Activated CD4-positive, CD25-positive, alpha-beta regulatory T cell (primary cell): ENCODE data around the gene NEK4.
"Not testable (repeated sequence)": the region's sequence is repeated elsewhere in the genome, so short reads cannot be mapped to it uniquely, and the experiment has no call there.

ENCODE experiments used
- DNase-seq, 4 experiments: peaks; one replicate each; lab custom pipeline; 2025; lab: John Stamatoyannopoulos, UW

The NEK4 gene

DNA sequence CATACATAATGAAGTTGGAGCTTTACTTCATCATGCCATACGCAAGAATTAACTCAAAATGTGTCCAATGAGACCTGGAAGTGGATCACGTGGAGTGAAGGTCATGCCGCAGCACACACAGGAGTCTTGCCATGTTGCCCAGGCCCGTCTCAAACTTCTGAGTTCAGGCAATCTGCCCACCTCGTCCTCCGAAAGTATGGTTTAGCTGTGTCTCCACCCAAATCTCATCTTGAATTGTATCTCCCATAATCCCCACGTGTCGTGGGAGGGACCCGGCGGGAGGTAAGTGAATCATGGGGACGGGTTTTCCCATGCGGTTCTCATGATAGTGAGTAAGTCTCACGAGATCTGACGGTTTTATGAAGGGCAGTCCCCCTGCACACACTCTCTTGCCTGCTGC lies 39.1 kb downstream of the NEK4 start:
- DNase-seq = no peak

DNA sequence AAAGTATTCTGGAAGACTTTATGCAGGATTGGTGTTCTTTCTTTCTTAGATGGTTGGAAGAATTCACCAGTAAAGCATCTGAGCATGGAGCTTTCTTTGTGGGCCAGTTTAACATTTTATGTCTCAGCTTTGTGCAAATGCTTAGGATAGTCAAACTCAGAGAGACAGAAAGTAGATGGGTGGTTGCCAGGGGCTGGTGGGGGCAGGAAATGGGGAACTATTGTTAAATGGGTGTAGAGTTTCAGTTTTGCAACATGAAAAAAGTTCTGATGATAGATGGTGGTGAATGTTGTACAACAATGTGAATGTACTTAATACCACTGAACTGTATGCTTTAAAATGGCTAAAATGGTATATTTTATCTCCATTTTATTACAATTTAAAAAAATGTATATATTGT lies 40.1 kb downstream of the NEK4 start:
- no peak for DNase-seq

DNA sequence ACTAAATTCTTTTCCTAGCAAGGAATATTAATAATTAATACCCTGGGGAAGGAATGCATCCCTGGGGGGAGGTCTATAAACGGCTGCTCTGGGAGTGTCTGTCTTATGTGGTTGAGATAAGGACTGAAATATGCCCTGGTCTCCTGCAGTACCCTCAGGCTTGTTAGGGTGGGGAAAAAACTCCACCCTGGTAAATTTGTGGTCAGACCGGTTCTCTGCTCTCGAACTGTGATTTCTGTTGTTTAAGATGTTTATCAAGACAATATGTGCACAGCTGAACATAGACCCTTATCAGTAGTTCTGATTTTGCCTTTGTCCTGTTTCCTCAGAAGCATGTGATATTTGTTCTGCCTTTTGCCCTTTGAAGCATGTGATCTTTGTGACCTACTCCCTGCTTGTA lies 42.0 kb downstream of the NEK4 start:
- not testable (repeated sequence) for DNase-seq

DNA sequence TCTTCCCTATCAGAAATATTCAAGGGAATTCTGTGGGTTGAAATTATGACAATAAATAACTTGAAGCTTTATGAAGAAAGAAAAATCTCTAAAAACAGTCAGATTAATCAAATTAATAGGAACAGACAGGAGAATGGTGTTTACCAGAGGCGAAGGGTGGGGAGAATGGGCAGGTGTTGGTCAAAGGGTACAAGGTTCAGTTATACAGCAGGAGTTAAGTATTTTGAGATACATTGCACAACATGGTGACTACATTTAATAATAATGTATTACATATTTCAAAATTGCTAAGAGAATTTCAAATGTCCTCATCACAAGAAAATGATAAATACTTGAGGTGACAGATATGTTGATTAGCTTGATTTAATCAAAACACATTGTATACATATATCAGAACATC lies 46.2 kb downstream of the NEK4 start:
- DNase-seq = no peak

DNA sequence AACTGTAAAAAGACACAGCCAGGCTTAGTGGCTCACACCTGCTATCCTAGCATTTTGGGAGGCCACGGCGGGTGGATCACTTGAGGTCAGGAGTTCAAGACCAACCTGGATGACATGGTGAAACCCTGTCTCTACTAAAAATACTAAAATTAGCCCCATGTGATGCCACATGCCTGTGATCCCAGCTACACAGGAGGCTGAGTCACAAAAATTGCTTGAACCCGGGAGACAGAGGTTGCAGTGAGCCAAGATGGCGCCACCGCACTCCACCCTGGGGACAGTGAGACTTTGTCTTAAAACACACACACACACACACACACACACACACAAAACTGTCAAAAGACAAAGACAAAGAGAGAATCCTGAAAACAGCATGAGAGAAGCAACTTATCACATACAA lies 46.8 kb downstream of the NEK4 start:
- DNase-seq = no peak

DNA sequence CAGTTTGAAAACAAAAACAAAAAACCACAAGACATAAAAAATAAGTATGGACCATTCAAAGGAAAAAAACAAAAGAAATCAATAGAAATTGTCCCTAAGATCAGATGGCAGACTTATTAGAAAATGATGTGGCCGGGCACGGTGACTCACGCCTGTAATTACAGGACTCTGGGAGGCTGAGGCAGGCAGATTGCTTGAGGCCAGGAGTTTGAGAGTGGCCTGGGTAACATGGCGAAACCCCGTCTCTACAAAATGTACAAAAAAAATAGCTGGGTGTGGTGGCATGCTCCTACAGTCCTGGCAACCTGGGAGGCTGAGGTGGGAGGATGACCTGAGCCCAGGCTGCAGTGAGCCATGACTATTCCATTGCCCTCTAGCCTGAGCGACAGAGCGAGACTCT lies 48.2 kb downstream of the NEK4 start:
- DNase-seq = no peak

DNA sequence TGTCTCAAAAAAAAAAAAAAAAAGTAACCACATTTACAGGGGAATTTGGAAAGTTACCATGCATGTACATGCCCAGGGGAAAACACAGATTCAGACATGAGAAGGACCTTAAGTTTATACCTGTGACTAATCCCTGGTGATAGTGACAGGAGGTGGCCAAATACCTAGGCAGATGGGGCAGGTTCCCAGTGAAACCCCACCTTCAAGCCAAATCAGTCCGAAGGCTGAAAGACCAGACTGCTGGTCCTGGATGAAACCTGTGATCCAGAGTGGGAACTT lies 49.1 kb downstream of the NEK4 start:
- no peak for DNase-seq

DNA sequence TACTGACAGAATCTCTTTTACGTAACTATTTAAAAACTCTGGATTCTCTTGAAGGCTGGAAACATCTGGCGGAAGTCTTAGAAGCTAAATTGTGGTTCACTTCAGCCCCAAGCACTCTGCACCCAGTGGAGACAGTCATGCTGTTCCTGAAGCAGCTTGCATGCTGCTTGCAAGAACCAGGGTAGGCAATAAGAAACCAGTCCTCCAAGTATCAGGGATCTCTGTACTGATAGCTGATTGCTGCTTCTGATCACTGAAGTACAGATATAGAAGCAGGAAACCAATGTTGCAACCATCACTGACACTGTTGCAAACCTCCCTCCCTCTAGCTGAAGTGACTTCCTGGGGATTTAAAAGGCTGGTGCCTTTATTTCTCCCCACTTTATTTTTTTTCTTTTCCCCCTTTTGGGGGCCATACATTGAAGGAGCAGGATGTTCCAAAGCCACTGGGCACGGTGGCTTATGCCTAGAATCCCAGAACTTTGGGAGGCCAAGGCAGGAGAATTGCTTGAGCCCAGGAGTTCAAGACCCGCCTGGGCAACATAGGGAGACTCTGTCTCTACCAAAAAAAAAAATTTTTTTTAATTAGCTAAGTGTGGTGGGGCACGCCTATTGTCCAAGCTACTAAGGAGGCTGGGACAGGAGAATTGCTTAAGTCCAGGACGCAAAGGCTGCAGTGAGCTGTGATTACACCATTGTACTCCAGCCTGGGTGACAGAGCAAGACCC lies 49.6 kb downstream of the NEK4 start:
- DNase-seq = no peak

DNA sequence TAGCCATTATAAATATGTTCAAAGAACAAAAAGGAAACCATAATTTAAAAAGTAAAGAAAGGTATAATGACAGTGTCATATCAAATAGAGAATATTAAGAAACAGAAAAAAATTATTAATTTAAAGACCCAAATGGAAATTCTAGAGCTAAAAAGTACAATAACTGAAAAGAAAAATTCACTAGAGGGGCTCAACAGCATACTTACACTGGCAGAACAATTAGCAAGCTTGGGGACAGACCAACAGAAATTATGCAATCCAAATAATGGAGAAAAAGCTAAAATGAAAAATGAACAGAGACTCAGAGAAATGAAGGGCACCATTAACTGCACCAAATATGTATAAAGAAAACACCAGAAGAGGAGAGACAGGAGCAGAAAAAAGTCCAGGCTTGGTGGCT lies 51.1 kb downstream of the NEK4 start:
- no peak for DNase-seq

DNA sequence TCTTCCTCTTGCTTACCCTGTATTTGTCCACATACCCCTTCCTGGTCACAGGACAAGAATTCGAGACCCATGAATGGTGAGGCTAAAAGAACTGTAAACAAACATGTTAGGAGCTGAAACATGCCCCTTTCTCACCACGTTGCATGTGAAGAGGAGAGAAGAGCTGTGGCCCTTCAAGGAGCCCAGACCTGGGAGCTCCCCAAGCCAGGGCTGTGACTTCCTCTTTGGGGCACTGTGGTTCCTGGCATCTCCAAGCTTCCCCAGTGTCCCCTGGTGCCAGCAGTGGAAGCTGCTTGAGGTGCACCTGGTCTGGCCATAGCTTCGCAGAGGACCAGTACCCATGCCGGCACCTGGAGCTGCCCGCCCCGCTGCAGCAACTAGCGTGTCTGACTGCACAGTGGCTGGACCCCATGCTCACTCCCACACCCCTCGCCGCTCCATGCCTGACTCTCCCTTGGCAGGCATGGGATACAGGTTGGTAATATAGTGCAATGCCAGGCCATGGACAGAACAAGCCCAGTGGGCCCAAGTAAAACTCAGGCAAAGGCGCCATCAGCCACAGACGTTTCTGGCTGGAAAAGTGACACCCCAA lies 54.9 kb downstream of the NEK4 start:
- no peak for DNase-seq

DNA sequence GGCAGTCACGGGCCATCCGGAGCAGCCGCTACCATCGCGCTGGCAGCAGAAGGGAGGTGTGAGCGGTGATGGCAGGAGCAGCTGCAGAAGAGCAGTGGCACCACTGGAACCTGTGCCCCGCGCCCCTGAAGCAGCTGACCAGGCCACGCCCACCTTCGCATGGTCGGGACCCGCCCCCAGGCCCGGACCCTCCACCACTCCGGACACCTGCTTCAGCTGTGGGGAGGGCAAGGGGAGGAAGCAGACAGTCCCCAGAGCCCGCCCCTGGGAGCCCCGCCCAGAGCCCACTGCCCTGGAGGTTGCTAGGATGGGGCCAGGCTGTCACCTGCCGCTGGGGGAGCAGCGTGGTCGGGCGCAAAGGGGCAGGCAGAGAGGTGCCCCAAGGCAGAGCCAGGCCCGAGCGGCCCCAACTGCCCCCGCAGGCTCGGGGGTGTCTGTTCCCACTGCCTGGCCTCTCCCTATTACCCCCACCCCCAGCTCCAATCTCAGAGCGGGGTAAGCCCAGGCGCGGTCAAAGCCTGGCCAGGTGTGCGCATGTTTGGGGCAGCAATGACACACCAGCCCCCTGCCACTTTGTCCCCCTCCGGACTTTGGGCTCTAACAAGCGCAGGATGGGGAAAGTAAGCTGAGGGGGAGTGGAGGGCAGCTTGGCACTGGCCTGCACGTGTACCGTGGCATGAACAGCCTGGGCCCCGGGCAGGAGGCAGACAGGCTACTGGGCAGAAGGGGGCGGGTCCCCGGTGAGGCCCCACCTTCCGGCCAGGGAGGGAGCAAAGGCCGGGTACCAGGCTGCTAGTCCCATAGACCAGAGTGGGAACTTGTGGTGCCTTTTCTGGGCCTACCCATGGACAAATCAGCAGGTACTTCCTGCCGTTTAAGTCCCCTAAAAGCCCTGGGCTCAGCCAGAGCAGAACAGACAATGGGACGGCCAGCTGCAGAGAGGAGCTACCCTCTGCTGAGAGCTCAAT lies 56.1 kb downstream of the NEK4 start:
- no peak for DNase-seq

DNA sequence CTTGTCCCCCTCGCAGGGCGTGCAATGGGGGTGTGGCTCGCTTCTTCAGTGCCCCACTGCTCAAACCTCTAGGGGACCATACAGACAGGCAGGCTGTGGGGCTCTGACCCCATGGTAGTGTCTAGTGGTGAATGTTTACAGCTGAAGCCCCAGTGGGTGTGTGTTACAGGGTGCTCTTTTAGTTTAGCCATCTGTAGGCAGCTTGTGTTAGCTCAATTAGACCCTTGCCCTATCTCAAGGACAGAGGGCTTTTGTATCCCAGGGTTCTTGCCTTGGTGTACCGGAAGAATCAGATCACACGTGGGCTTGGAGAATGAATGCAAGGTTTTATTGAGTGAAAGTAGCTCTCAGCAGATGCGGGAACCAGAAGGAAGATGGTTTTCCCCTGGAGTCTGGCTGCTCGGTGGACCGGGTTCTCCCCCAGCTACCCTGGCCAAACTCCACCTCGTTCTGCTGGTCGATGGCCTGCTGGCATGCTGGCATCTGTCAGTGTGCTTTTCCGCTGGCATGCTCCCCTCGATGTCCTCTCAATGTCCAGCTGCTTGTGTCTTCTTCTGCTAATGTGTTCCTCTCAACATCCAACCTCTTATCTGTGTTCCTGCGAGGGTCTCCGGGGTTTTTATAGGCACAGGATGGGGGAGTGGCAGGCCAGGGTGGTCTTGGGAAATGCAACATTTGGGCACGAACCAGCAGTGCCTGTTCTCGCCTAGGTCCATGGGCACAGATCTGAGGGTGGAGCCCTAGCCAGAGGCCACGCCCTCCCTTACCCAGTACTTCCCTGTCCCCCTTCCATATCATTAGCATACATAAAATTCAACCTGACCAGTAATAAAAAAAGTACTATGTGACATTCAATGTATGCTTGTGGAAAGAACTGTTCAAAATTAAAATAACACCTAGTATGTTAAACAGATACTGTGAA lies 58.2 kb downstream of the NEK4 start:
- no peak for DNase-seq

DNA sequence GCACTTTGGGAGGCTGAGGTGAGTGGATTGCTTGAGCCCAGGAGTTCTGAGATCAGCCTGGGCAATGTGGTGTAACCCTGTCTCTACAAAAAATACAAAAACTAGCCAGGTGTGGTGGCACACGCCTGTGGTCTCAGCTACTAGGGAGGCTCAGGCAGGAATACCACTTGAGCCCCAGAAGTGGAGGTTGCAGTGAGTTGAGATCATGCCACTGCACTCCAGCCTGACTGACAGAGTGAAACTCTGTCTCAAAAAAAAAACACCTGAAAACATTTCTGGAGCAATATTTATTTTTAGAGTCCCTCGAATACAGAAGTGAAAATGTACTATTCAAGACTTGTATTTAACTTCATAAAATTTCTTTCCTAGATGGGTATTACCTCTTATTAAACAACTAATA lies 60.2 kb downstream of the NEK4 start:
- no peak for DNase-seq

DNA sequence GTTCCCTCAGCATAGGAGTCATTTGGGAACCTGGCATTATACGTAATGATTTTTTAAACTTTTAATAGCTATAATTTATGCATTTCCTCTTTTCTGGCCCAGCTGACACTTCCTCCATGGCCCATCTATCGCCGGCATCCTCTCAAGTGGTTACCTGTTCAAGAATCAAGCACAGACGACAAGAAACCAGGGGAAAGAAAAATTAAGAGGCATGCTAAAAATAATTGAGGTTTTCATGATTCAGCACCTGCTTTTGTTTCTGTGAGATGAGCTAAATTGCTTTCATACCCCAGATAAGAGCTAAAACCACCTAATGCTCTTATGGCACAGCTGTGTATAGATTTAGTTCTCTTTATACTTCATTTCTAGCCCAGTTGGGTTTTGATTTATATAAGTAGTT lies 63.2 kb downstream of the NEK4 start:
- no peak for DNase-seq

DNA sequence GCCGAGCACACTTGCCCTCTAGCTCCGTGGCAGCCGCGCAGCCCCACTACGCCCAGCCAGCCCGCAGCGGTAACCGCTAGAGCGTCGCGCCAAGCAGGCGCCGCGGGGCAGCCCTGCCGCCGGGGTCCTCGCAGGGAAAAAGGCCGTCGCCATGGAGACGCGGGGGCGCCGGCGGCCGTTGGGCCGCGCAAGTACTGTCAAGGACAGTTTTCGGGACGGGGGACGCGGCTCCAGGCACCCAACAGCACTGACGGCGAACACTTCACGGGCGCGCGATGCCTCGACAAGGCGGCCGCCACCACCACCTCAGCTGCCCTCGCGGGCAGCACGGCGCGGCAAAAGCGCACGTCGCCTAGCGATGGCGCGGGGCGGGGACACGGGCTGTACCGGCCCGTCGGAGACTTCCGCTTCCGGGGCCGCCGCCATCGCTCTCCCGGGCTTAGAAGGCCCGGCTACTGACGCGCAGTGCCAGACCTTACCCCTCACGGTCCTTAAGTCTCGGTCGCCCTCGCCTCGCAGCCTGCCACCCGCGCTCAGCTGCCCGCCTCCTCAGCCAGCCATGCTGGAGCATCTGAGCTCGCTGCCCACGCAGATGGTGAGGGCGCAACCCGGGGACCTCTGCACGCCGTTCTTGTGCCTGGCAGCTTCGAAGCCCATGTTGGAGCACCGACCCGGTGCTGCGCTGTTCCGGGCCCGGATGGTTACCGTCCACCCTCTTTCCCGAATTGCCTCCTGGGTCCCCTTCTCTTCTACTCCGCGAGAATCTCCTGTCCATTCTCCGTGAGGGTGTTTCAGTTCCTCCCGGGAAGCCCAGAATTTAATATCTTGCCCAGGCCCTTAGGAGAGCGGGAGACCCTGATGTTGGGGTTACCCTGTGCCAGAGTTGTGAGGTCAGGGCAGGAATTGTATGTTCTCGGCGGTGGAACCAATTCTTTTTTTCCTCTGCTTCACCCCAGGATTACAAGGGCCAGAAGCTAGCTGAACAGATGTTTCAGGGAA lies 64.8 kb downstream of the NEK4 start, which contains the start of the genes GLT8D1 and SPCS1:
Gene GLT8D1, minus strand, starts transcription at position 104 of the 999 bp plus-strand sequence. CDS start 5,331 bp downstream, outside the sequence.
Gene SPCS1, plus strand, starts transcription at position 419 of the 999 bp plus-strand sequence. Its CDS starts 141 bp downstream, at position 560.
- peak; percentile 70 to 84 (median 80) for DNase-seq

DNA sequence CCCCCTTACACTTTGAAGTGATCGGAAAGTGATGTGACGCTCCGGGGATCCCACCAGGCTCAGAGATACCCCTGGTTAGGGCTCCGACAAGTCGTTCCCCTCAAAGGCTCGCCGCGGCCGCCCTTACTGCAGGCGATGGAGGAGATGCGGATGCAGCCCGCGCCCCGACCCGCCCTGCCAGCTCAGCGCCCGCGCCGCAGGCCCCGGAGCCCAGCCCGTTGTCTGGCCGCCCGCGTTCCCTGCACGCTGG lies 65.4 kb downstream of the NEK4 start:
- peak in 3 of 4 experiments; percentile 61 to 73 (median 71) for DNase-seq

DNA sequence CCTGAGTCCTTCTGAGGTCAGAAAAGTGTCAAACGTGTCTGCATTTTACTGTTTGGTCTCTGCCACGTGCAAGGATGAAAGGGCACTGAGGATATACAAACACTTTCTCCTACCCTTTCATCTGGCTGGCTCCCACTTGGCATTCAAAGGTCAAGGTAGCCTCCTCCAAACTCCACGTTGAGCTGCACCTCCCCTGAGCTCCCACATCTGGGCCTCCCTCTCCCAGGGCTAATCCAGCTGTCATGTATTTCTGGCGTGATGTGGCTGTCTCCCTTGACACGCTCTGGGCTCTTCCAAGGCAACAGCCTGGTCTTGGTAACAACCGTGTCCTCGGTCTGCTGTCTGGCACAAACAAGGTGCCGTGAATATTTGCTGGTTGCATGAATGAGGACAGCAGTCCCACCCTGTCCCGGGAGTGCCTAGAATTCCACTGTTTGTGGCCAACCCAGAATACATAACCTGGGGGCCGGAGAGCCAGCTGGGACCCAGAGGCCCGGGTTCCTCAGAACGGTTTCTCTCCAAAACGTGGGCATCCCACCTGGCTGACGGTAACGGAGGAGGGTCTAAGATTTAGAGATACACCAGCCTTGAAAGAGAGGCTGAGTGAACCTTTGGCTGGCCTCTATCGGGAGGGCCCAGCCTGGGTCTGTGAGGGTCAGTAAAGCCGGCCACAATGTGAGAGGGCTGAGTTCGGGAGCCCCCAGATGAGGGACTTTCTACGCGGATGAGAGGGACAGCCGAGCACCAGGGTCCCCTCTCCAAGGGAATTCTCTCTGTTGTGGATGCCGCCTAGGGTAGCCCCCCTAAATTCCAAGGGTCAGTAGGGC lies 65.9 kb downstream of the NEK4 start:
- DNase-seq = peak in 1 of 4 experiments; percentile 10

DNA sequence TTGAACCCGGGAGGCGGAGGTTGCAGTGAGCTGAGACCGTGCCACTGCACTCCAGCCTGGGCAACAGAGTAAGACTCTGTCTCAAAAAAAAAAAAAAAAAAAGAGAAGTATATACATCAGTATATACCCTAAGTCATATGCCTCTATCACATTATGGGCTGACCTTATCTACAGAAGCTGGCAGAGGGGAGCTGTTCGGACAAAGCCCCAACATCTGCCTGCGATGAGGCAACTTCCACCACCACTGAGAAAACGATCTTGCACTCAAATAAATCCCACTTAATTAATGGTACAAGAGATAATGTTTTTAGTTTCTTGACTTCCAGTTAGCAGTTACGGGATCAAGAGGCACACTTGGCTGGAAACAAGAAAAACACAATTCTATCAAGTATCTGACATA lies 67.4 kb downstream of the NEK4 start:
- no peak for DNase-seq

DNA sequence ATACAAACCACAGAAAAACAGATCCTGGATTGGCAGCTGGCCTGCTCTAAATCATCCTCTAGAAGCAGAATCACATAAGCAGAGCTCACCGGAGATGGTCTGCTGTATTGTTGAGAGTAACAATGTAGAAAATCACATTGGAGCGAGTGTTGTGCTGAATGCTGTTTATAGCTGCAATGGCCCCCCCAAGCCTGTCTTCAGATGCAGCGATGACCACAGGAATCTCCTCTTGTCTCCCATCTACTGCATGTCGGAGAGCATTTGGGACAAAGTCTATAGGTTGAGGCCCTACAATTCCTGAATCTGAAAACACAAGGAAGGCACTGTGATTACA lies 73.1 kb downstream of the NEK4 start:
- DNase-seq = no peak
